Loucy (cell line): Measurements from ENCODE around the gene NCAM1.

Source experiments
- H2AFZ ChIP-seq: fragments of 200-600 bp; sonication (generic); 2 replicates; pipeline ENCODE4 v1.6.0; 2016; ENCODE audit warnings: antibody characterized with exemption, mild to moderate bottlenecking, low read length, moderate library complexity
- H3F3A ChIP-seq: fragments of 200-600 bp; 2 replicates; pipeline ENCODE4 v1.6.0; 2016; ENCODE audit warnings: antibody characterized with exemption, low read depth, mild to moderate bottlenecking
- H3K27me3 ChIP-seq: fragments of 200-600 bp; sonication (generic); 2 replicates; pipeline ENCODE4 v1.6.1; 2014; ENCODE audit warnings: low read length, mild to moderate bottlenecking; ENCODE audit not compliant: insufficient read depth, poor library complexity, severe bottlenecking
- H3K36me3 ChIP-seq: fragments of 200-600 bp; sonication (generic); 2 replicates; pipeline ENCODE4 v1.6.1; 2016; ENCODE audit warnings: low read length; ENCODE audit not compliant: insufficient read depth
- H3K4me1 ChIP-seq: fragments of 200-600 bp; sonication (generic); 2 replicates; pipeline ENCODE4 v1.5.1; 2014; ENCODE audit warnings: low read length, mild to moderate bottlenecking; ENCODE audit not compliant: insufficient read depth, poor library complexity, severe bottlenecking
- H3K4me2 ChIP-seq: fragments of 200-600 bp; sonication (generic); 2 replicates; pipeline ENCODE4 v1.6.0; 2014; ENCODE audit warnings: antibody characterized with exemption, low read length, low read depth, mild to moderate bottlenecking; ENCODE audit not compliant: poor library complexity, severe bottlenecking
- H3K4me3 ChIP-seq: fragments of 200-600 bp; sonication (generic); 2 replicates; pipeline ENCODE4 v1.5.1; 2014; ENCODE audit warnings: low read length, mild to moderate bottlenecking, mixed read lengths; ENCODE audit not compliant: poor library complexity, severe bottlenecking
- H3K79me2 ChIP-seq: fragments of 200-600 bp; sonication (generic); 2 replicates; pipeline ENCODE4 v1.6.1; 2014; ENCODE audit warnings: low read length; ENCODE audit not compliant: insufficient read depth
- H3K9ac ChIP-seq: fragments of 200-600 bp; sonication (generic); 2 replicates; pipeline ENCODE4 v1.6.0; 2014; ENCODE audit warnings: mild to moderate bottlenecking, low read depth, low read length, moderate library complexity; ENCODE audit not compliant: poor library complexity, severe bottlenecking
- H3K9me2 ChIP-seq: fragments of 200-600 bp; sonication (generic); replicated peaks from 2 replicates; pipeline ENCODE4 v1.6.1; 2016; ENCODE audit warnings: low read depth, low read length, mixed read lengths
- H3K9me3 ChIP-seq: fragments of 200-600 bp; sonication (generic); 2 replicates; pipeline ENCODE4 v1.6.1; 2014; ENCODE audit warnings: mild to moderate bottlenecking, antibody characterized with exemption, low read length, low read depth; ENCODE audit not compliant: insufficient read depth
- H4K20me1 ChIP-seq: fragments of 200-600 bp; sonication (generic); 2 replicates; pipeline ENCODE4 v1.6.0; 2014; ENCODE audit warnings: antibody characterized with exemption, low read length, mild to moderate bottlenecking; ENCODE audit not compliant: insufficient read depth, poor library complexity, severe bottlenecking
- EZH2phosphoT487 ChIP-seq: fragments of 200-600 bp; IDR thresholded peaks from 2 replicates; pipeline ENCODE4 v1.6.1; 2018; ENCODE audit warnings: antibody characterized with exemption, mild to moderate bottlenecking, moderate library complexity, borderline replicate concordance
- TF ChIP-seq, protein P1 (sequence below): fragments of 200-600 bp; sonication (generic); conservative IDR thresholded peaks from 2 replicates; pipeline ENCODE4 v1.5.1; 2014; ENCODE audit warnings: mild to moderate bottlenecking, antibody characterized with exemption, low read length

The NCAM1 gene

DNA sequence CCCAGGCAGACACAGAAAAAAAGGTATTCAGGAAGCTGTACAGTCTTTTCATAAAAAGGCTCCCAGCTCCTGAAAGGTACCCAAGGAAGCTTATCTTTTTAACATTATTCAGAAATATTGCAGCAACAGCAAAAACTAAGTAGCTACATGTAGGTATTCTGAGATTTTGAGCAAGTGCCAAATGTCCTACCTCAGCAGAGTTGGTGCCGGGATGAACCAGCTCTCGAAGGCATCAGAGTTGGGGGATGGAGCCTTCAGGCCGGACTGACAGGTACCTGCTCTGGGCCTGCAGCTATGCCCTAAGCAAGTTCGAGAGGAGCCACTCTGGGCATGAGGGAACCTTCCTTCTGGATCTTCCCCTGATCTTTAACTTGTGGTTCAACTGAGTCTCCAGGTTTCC is 276.0 kb downstream of the NCAM1 start:
- Histone ChIP-seq H3K27me3 (no peaks in the 10 kb centered on the region), H3K79me2 (no peaks in the 10 kb centered on the region), H4K20me1 (no peaks in the 10 kb centered on the region), H3F3A (no peaks in the 10 kb centered on the region), H3K9ac (no peak overlapping the region), H3K4me3 (no peak overlapping the region), H3K9me2 (no peaks in the 10 kb centered on the region), H3K36me3 (no peaks in the 10 kb centered on the region), H3K9me3 (no peaks in the 10 kb centered on the region), H3K4me2 (no peak overlapping the region), H3K4me1 (no peaks in the 10 kb centered on the region), H2AFZ (no peak overlapping the region)
- TF ChIP-seq, protein P1, sequence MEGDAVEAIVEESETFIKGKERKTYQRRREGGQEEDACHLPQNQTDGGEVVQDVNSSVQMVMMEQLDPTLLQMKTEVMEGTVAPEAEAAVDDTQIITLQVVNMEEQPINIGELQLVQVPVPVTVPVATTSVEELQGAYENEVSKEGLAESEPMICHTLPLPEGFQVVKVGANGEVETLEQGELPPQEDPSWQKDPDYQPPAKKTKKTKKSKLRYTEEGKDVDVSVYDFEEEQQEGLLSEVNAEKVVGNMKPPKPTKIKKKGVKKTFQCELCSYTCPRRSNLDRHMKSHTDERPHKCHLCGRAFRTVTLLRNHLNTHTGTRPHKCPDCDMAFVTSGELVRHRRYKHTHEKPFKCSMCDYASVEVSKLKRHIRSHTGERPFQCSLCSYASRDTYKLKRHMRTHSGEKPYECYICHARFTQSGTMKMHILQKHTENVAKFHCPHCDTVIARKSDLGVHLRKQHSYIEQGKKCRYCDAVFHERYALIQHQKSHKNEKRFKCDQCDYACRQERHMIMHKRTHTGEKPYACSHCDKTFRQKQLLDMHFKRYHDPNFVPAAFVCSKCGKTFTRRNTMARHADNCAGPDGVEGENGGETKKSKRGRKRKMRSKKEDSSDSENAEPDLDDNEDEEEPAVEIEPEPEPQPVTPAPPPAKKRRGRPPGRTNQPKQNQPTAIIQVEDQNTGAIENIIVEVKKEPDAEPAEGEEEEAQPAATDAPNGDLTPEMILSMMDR = no peak
- no peak for TF ChIP-seq EZH2phosphoT487

DNA sequence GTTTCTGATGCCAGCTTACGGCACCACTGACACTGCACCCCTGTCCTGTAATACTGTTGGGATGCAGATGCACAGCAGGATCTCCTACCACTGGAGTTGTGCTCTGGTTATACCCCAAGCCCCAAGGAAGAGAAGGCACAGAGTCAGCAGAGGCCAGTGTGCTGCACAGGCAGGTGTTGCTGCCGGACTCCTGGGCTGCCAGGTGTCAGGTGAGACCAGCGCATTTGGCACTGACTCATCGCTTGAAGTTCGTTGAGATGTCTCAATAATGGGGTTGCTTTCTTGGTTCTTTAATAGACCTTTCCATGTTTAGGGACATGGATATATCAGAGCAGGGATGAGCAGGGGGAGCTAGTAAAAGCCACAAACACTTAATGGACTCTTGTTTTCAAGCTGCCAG is 277.5 kb downstream of the NCAM1 start:
- no peak overlapping the region for H3K4me2 ChIP-seq
- H3K9me2 ChIP-seq = no peaks in the 10 kb centered on the region
- no peaks in the 10 kb centered on the region for H3F3A ChIP-seq
- TF ChIP-seq, protein P1 = no peak
- TF ChIP-seq EZH2phosphoT487 = no peak
- H3K36me3 ChIP-seq = no peaks in the 10 kb centered on the region
- no peak overlapping the region for H3K9ac ChIP-seq
- no peaks in the 10 kb centered on the region for H3K9me3 ChIP-seq
- no peaks in the 10 kb centered on the region for H3K79me2 ChIP-seq
- no peaks in the 10 kb centered on the region for H3K4me1 ChIP-seq
- no peak overlapping the region for H3K4me3 ChIP-seq
- H2AFZ ChIP-seq = no peak overlapping the region
- H4K20me1 ChIP-seq = no peaks in the 10 kb centered on the region
- no peaks in the 10 kb centered on the region for H3K27me3 ChIP-seq

DNA sequence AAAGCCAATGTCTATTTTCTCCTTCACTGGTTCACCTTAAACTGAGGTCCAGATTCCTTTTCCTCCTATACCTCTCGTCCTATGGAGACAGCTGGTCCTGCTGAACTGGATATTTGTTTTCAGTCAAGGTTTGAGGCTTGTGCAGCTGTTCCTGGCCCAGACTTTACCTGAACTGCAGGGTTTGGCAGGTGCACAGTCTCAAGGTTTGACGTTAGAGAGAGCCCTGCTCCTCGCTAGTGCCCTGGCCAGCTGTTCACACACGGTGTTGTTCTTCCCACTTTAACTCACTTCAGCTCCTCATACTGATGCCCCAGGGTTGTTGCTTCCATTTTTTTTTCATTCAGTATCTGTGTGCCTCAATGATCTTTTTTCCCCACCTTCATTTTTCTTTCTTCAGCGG is 279.2 kb downstream of the NCAM1 start:
- no peaks in the 10 kb centered on the region for H3K9me3 ChIP-seq
- no peak overlapping the region for H3K9ac ChIP-seq
- H3K4me2 ChIP-seq = no peak overlapping the region
- no peaks in the 10 kb centered on the region for H3K36me3 ChIP-seq
- H3K9me2 ChIP-seq = no peaks in the 10 kb centered on the region
- H3K4me1 ChIP-seq = no peaks in the 10 kb centered on the region
- H4K20me1 ChIP-seq = no peaks in the 10 kb centered on the region
- H3K79me2 ChIP-seq = no peaks in the 10 kb centered on the region
- no peaks in the 10 kb centered on the region for H3K27me3 ChIP-seq
- no peak overlapping the region for H3K4me3 ChIP-seq
- no peak overlapping the region for H2AFZ ChIP-seq
- H3F3A ChIP-seq = no peaks in the 10 kb centered on the region
- TF ChIP-seq, protein P1 = no peak
- no peak for TF ChIP-seq EZH2phosphoT487
